NK-92 (cell line): ENCODE measurements around the gene RAB4A.
"Not testable (repeated sequence)": the region's sequence is repeated elsewhere in the genome, so short reads cannot be mapped to it uniquely, and the experiment has no call there.

Experiments
- DNase-seq: peaks from one replicate; lab custom pipeline; 2025; ENCODE audit not compliant: unreplicated experiment; lab: John Stamatoyannopoulos, UW

RAB4A gene

GRCh38 chr1:229271448-229272159, 693 bp downstream of the RAB4A start:
- DNase-seq = no peak

DNA sequence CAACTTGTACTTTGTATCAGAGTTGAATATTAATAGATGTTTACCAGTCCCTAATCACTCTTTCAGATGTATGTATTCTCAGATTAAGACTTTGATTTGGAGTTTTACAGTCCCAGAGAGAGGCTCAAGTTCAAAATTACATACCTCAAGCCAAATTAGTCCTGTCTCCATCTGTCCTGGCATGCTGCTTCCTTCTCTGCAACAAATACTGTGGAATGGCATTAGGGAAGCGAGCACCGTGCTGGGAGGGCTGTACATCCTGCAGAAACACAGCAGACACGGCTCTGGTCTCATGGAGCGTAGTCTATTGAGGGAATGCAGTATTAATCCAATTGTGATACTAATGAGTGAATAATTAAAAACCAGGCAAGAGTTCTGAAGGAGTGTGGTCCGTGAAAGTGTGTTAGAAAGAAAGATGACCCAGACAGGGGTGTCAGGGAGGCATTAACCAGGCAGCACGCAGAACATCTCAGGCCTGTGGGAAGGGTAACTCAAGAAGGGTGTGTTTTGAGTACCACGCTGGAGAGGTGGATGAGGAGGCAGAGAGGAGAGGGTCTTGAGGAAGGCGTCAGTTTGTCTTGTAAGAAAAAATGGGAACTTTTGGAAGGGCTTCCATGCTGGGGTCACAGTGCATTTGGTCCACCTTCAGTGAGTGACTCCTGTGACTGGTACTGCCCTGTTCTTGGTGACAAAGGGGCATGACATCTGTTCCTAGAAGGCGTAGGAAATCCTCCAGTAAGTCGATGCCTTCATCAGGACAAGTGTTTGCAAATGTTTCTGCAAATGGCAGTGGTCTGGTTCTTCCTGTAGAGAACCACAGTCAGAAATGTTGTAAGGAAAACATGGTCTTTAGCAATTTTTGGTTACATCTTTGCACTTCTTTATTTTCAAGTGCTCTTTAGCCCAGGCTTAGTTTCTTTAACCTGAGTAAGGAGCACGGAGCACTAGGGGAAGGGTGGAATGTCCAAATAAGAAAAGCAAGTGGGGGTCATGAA, 1.6 kb downstream of the RAB4A start:
- no peak for DNase-seq

- no peak for DNase-seq
These were observed 2.8 kb downstream of the RAB4A start for GRCh38 chr1:229273507-229274232.

- DNase-seq = no peak
These were observed 4.1 kb downstream of the RAB4A start for GRCh38 chr1:229275005-229275404.

DNA sequence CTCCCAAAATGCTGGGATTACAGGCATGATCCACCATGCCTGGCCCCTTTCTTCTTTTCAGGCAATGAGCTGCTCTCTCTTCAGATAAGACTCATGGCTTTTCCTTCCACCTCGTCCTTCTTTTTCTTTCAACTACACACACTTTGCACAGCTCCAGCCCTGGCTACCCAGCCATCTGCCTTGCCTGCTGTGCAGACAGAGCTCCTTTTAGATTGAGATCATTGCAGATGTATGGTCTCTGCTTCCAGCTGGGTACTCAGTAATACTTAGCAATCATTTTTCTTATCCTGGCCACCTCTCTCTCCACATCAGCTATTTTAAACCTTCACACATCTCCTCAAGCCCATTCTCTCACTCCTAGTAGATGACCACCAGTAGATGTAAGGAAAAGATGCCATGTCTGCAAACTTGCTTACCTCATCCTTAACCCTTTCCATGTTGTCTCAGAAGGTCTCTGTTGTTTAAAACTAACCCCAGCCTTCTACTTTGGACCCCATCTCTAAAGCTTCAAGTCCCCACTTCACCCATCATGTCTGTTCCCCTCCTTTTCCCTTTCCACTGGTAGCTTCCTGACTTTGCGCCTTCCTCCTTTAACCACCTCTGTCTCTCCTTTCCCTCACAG, 7.3 kb downstream of the RAB4A start:
- DNase-seq = no peak

- DNase-seq = no peak
These were observed 8.3 kb downstream of the RAB4A start for GRCh38 chr1:229279242-229279641.

DNA sequence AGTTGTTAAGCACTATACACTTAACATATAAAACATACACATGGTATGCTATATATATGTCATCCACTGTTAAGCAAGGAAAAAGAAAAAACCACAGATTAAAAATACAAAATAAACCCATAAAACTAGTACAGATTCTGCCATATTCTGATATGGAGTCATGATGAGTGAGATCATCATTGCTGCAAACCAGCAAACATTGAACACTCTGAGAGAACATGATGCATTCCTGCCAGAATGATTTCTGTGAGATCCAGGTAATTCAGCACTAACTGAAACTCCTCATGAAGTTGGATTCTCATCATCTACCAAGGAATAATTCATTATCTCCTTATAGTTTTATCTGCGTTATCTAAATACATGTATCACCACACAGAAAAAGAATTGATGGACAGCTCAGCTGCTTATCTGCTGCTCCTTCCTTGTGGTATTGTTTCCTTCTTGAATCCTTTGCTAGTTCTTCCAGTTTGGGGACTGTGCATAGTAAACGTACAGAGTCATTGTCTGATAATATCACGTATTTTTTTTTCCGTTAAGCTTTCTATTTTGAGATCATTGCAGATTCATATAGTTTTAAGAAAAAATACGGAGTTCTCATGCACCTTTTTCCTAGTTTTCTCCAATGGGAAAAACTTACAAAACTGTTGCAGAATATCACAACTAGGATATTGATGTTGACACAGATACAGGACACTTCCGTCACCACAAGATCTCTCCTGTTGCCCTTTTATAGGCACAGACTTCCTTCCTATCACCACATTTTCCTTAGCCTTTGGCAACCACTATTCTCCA, 9.3 kb downstream of the RAB4A start:
- no peak for DNase-seq

DNA sequence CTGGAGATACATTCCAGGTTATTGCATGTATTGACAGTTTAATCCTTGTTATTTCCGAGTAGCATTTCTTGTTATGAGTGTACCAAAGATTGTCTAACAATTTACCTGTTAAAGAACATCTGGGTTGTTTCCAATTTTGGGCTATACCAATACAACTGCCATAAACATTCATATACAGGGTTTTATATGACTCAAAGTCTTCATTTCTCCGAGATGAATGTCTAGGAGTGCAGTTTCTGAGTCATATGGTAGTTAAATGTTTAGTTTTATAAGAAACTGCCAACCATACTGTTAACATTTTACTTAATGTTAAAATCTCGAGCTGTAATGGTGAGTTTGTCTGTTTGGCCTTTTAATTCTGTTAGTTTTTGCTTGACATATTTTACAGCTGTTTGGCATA, 10.0 kb downstream of the RAB4A start:
- DNase-seq = no peak

- no peak for DNase-seq
These were observed 10.5 kb downstream of the RAB4A start for GRCh38 chr1:229281339-229281926.

DNA sequence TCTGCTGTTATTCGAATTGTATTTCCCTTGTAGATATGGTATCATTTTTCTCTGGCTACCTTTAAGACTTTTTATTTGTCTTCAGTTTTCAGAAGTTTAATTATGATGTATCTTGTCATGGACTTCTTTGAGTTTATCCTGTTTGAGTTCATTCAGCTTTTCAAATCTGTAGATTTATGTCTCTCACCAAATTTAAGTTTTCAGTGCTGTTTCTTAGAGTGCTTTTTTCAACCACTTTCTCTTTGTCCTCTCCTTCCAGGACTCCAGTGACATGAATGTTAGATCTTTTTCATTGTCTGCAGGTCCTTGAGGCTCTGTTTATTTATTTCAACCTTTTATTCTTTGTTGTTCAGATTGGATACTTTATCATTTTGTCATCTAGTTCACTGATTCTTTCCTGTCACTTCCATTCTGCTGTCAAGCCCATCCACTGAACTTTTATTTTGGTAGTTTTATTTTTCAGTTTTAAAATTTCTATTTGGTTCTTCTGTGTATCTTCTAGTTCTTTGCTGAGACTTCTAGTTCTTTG, 11.4 kb downstream of the RAB4A start:
- DNase-seq = no peak

DNA sequence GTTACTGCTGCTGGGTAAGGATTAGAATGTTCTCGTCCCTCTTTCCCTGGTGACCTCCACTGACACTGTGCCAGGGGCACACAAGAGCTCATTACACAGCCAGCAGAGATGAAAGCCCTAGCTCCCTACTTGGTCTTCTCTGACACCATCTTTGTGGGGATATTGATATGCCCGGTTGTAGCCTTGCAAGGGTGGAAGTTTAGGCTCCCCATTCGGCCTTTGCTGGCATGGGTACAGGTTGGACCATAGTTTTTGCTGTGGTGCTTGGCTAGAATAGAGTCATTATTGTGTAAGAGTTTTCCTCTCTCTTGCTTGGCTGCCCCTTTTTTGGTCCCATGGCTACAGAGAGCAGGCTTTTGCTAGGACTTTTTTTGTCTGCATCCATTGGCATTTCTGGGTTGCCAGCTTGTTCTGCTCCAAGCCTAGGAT, 12.3 kb downstream of the RAB4A start:
- DNase-seq = no peak

DNA sequence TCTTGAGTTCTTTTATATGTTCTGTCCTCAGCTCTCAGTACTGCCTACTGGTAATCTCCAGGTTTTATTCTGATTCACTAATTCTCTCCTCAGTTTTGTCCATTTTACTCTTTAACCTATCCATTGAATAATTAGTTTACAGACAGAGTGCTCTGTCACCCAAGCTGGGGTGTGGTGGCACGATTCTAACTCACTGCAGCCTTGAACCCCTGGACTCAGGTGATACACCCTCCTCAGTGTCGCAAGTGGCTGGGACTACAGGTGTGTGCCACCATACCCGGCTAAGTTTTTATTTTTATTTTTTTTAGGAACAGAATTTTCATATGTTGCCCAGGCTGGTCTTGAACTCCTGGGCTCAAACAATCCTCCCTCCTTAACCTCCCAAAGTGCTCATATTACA, 14.0 kb downstream of the RAB4A start:
- no peak for DNase-seq

DNA sequence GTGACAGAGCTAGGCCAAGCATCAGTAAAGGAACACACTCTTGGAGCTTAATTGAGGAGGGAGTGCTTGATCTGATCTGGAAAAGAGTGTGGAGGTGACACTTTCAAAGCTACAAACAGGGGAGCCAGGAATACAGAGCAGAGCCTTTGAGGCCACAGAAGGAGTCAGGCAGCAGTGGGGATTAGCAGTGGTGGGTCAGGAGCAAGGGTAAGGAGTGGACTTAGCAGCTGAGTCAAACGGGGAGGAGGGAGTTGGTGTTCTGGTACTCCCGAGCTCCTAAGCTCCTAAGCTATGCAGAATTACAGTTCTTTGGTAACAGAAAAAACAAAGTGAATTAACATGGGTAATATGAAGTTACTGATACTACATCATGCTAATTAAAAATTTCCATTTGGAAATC, 14.5 kb downstream of the RAB4A start:
- DNase-seq = no peak

GRCh38 chr1:229286099-229286766, 15.3 kb downstream of the RAB4A start:
- no peak for DNase-seq

- no peak for DNase-seq
These were observed 16.4 kb downstream of the RAB4A start for GRCh38 chr1:229287267-229287666.

GRCh38 chr1:229288516-229288915, 17.6 kb downstream of the RAB4A start:
- no peak for DNase-seq

DNA sequence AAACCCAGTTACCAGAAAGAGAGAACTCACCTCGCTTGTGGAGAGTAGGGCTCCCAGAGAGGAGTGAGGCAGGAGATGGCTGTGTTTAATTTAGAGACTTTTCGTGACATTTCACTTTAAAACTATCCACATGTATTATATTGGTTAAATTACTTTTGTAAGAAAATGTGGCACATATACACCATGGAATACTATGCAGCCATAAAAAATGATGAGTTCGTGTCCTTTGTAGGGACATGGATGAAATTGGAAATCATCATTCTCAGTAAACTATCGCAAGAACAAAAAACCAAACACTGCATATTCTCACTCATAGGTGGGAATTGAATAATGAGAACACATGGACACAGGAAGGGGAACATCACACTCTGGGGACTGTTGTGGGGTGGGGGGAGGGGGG, 20.8 kb downstream of the RAB4A start:
- DNase-seq = not testable (repeated sequence)

DNA sequence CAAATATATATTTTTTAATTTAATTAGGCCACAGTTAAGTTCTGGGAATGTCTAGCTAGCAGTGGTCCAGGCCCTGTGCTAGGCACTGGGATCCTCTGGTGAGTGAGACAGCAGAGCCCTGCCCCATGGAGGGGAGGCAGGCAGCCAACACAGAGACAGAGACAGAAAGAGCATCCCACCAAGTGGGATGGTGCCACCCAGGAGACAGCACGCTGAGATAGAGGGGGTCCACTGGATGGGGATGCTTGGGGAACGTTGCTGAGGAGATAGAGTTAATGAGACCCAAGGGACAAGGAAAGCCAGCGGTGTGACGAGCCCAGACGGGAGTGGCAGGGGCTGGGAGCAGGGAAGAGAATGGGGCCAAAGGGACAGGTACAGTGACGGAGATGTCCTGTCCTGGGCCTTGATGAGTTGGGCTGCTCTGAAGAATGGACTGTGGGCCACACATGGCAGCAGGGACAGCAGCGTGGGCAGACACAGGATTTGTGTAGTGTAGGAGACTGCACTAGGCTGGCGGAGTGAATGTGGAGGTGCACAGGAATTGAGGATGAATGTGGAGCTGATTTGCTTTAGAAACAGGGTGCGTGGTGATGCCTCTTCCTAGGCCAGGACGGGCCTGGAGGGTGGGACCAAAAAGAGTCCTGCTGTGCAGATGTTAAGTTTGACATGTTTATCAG, 22.8 kb downstream of the RAB4A start:
- DNase-seq = no peak
